ENCODE data around the gene NSUN7.
"Not testable (repeated sequence)": the region's sequence is repeated elsewhere in the genome, so short reads cannot be mapped to it uniquely, and the experiment has no call there.

Gene NSUN7

GRCh38 chr4:40811956-40812355 is 62.2 kb downstream of the NSUN7 start:
- Histone ChIP-seq H2AFZ (ENCODE audit: low read depth, low read length) (no peak overlapping the region), H3K9me3 (ENCODE audit: insufficient read depth, low read length, severe bottlenecking) (no peaks in the 10 kb centered on the region), H4K20me1 (ENCODE audit: insufficient read depth, low read length) (no peaks in the 10 kb centered on the region), H3K4me2 (ENCODE audit: insufficient read depth, low read length) (no peak overlapping the region), H3K27me3 (ENCODE audit: insufficient read depth, low read length, poor library complexity) (peaks cover 8% of the 10 kb centered on the region), H3K4me1 (ENCODE audit: insufficient read depth, low read length) (no peaks in the 10 kb centered on the region), H3K36me3 (ENCODE audit: insufficient read depth, low read length) (no peaks in the 10 kb centered on the region), H3K79me2 (ENCODE audit: insufficient read depth, low read length) (no peaks in the 10 kb centered on the region), H3K4me3 (ENCODE audit: low read depth in 1 of 2, low read length in 2 of 2) (no peak overlapping the region), H3K9ac (ENCODE audit: low read depth, low read length) (no peak overlapping the region), H3K27ac (ENCODE audit: low read length) (no peak overlapping the region)
- DNase-seq (no peak), ATAC-seq (ENCODE audit: insufficient read depth, low read depth) (no peak)
- TF ChIP-seq CTCF (IDR thresholded peaks at IDR 0.05; ENCODE audit: borderline replicate concordance, extremely low read depth, low read length, poor library complexity, severe bottlenecking) (no peak), EZH2 (IDR thresholded peaks at IDR 0.05; ENCODE audit: borderline replicate concordance, low read depth, low read length, severe bottlenecking) (no peak)

DNA sequence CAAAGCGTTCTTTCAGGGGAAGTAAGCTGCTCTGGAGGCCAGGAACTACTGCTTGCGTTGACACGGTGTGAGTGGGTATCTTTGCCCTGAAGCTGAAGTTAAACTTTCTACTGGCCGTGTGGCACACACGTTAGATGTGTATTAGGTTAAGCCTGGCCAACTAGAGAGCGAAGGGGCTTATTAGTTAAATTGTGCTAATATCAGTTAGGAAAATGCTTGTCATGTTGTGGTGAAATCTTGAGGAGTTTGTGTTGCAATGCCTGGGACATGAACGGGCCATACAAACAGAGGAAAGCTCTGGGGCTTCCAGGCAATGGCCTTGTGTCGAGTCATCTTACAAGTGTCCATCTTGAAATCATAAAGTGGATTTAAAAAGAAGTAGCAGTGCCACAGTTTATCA is 62.6 kb downstream of the NSUN7 start:
- Histone ChIP-seq H3K36me3 (ENCODE audit: insufficient read depth, low read length) (no peaks in the 10 kb centered on the region), H2AFZ (ENCODE audit: low read depth, low read length) (no peak overlapping the region), H3K27ac (ENCODE audit: low read length) (no peak overlapping the region), H3K4me2 (ENCODE audit: insufficient read depth, low read length) (no peak overlapping the region), H3K4me3 (ENCODE audit: low read depth in 1 of 2, low read length in 2 of 2) (no peak overlapping the region), H3K9ac (ENCODE audit: low read depth, low read length) (no peak overlapping the region), H3K79me2 (ENCODE audit: insufficient read depth, low read length) (no peaks in the 10 kb centered on the region), H3K4me1 (ENCODE audit: insufficient read depth, low read length) (no peaks in the 10 kb centered on the region), H4K20me1 (ENCODE audit: insufficient read depth, low read length) (no peaks in the 10 kb centered on the region), H3K9me3 (ENCODE audit: insufficient read depth, low read length, severe bottlenecking) (no peaks in the 10 kb centered on the region), H3K27me3 (ENCODE audit: insufficient read depth, low read length, poor library complexity) (peaks cover 8% of the 10 kb centered on the region)
- DNase-seq: no peak
- ATAC-seq (ENCODE audit: insufficient read depth, low read depth): no peak
- no peak for TF ChIP-seq EZH2 (IDR thresholded peaks at IDR 0.05; ENCODE audit: borderline replicate concordance, low read depth, low read length, severe bottlenecking)
- TF ChIP-seq CTCF (IDR thresholded peaks at IDR 0.05; ENCODE audit: borderline replicate concordance, extremely low read depth, low read length, poor library complexity, severe bottlenecking): no peak

DNA sequence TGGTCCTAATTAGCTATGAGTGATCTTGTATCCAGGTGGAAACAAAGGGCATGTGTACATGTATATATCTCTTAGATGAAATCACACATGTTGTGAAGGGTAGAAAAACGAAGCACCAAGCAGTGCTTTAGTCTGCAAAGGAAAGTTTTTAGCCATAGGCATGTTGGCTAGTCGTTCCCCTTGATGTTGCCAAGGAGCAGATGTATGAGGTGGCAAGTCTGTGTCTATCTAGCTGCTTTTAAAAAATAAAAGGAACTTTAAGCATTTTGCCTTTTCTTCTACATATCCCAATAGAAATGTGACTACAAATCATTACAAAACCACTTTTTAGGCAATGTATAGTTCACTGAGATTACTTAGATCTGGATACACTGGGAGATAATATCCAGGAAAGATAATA is 63.1 kb downstream of the NSUN7 start:
- H2AFZ ChIP-seq (ENCODE audit: low read depth, low read length): no peak overlapping the region
- no peak for DNase-seq
- no peak overlapping the region for H3K27ac ChIP-seq (ENCODE audit: low read length)
- no peaks in the 10 kb centered on the region for H3K4me1 ChIP-seq (ENCODE audit: insufficient read depth, low read length)
- no peak overlapping the region for H3K4me2 ChIP-seq (ENCODE audit: insufficient read depth, low read length)
- no peaks in the 10 kb centered on the region for H4K20me1 ChIP-seq (ENCODE audit: insufficient read depth, low read length)
- H3K27me3 ChIP-seq (ENCODE audit: insufficient read depth, low read length, poor library complexity): peaks cover 8% of the 10 kb centered on the region
- H3K36me3 ChIP-seq (ENCODE audit: insufficient read depth, low read length): no peaks in the 10 kb centered on the region
- no peaks in the 10 kb centered on the region for H3K79me2 ChIP-seq (ENCODE audit: insufficient read depth, low read length)
- TF ChIP-seq EZH2 (IDR thresholded peaks at IDR 0.05; ENCODE audit: borderline replicate concordance, low read depth, low read length, severe bottlenecking) (no peak), CTCF (IDR thresholded peaks at IDR 0.05; ENCODE audit: borderline replicate concordance, extremely low read depth, low read length, poor library complexity, severe bottlenecking) (no peak)
- no peak overlapping the region for H3K9ac ChIP-seq (ENCODE audit: low read depth, low read length)
- no peak overlapping the region for H3K4me3 ChIP-seq (ENCODE audit: low read depth in 1 of 2, low read length in 2 of 2)
- H3K9me3 ChIP-seq (ENCODE audit: insufficient read depth, low read length, severe bottlenecking): no peaks in the 10 kb centered on the region
- no peak for ATAC-seq (ENCODE audit: insufficient read depth, low read depth)

GRCh38 chr4:40817157-40817556 is 67.4 kb downstream of the NSUN7 start:
- DNase-seq; H3K4me2 ChIP-seq (ENCODE audit: insufficient read depth, low read length); H3K4me3 ChIP-seq (ENCODE audit: low read depth in 1 of 2, low read length in 2 of 2); H3K4me1 ChIP-seq (ENCODE audit: insufficient read depth, low read length); H2AFZ ChIP-seq (ENCODE audit: low read depth, low read length); H3K9me3 ChIP-seq (ENCODE audit: insufficient read depth, low read length, severe bottlenecking); ATAC-seq (ENCODE audit: insufficient read depth, low read depth); H3K79me2 ChIP-seq (ENCODE audit: insufficient read depth, low read length); H3K27ac ChIP-seq (ENCODE audit: low read length); H4K20me1 ChIP-seq (ENCODE audit: insufficient read depth, low read length); H3K36me3 ChIP-seq (ENCODE audit: insufficient read depth, low read length); H3K27me3 ChIP-seq (ENCODE audit: insufficient read depth, low read length, poor library complexity); H3K9ac ChIP-seq (ENCODE audit: low read depth, low read length): not testable (repeated sequence)
